HG03159 (cell line): ENCODE data around the gene ADARB1.

Source experiments
- ATAC-seq: cut with Tn5 transposase; IDR thresholded peaks from one replicate; pipeline ENCODE4 v1.9.1; 2021; ENCODE audit warnings: mild to moderate bottlenecking, moderate library complexity; ENCODE audit not compliant: unreplicated experiment

Gene ADARB1

GRCh38 chr21:45220714-45221490, 146.5 kb downstream of the ADARB1 start:
- ATAC-seq, result no peak

GRCh38 chr21:45222001-45222400, 147.6 kb downstream of the ADARB1 start:
- no peak for ATAC-seq

GRCh38 chr21:45223236-45224185, 149.1 kb downstream of the ADARB1 start:
- no peak for ATAC-seq

GRCh38 chr21:45224189-45224938, 150.0 kb downstream of the ADARB1 start:
- ATAC-seq, result no peak

GRCh38 chr21:45225041-45225740, 150.8 kb downstream of the ADARB1 start:
- no peak for ATAC-seq

- ATAC-seq, result no peak
These were observed 151.5 kb downstream of the ADARB1 start for GRCh38 chr21:45225741-45226327.

DNA sequence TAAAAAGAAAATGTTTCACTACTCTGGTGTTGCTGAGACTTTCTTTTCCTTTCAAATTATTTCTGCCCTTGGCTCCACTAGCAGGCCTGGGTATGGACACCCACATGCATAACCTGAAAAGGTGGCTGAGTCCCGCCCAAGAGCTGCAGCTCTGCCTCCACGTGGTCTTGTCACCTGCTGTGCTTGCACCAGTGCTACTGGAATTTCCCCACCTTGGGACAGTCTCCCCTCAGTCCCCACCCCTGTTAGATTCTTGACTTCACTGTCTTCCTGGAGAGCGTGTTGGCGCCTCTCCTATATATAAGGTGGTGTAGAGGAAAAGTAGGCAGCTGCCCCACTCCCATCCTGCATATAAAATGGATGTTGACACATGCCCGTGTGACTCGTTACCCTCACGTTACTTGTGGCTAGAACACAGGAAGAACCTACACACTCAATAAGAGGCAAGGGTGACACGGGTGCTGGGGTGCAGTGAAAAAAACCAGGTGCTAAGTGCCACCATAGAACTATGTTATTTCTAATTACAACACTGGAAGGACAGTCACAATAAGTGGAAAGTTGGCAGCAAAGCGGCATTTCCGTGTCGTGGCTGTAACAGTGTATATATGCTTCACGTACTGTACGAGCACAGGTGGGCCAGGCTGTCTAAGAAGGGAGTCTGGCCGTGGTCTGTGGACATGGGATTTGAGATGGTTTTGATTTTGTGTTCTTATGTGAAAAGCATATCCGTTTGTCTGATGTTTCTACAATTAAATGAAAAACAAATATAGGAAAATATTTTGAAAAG, 152.4 kb downstream of the ADARB1 start:
- no peak for ATAC-seq

- no peak for ATAC-seq
These were observed 153.4 kb downstream of the ADARB1 start for GRCh38 chr21:45227735-45228134.

- ATAC-seq, result no peak
These were observed 153.8 kb downstream of the ADARB1 start for GRCh38 chr21:45228171-45228641.

GRCh38 chr21:45228656-45229240, 154.4 kb downstream of the ADARB1 start:
- ATAC-seq, result no peak

- no peak for ATAC-seq
These were observed 157.3 kb downstream of the ADARB1 start for GRCh38 chr21:45231705-45232104.

DNA sequence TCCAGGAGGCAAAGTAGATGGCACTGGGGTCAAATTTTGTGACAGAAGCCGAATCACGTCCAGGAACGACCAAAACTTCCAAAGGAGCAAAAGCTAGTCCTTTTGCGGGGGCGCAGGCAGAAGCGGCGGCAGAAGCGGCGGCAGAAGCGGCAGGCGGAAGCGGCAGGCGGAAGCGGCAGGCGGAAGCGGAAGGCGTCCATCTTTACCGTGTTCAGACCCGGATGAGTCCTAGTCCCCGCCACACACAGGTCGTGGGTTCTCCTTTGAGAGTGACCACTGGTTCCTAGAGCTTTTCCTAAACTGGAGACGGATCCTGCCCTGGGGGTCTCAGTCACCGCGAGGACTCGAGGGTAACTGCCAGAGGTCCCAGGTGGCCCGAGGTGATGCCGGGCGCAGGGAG, 159.7 kb downstream of the ADARB1 start:
- no peak for ATAC-seq

- no peak for ATAC-seq
These were observed 160.6 kb downstream of the ADARB1 start for GRCh38 chr21:45234965-45235364.

DNA sequence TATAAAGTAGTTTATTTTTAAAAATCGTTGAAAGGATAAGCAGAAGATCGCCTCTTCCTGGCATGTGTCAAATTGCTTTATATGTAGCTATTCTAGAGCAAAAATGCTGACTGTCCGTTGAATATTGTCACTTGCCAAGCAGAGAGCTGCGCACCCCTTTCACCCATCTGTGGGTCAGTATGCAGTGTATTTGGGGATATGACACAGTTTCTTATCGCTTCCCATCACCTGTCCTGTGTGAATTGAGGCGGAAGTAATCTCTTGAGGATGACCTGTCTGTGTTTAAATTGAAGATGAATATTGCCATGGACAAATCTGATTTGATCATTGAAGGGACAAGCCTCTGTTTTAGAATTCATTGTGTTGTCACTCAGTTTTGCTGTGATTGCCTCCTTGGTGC, 161.1 kb downstream of the ADARB1 start:
- ATAC-seq, result no peak

DNA sequence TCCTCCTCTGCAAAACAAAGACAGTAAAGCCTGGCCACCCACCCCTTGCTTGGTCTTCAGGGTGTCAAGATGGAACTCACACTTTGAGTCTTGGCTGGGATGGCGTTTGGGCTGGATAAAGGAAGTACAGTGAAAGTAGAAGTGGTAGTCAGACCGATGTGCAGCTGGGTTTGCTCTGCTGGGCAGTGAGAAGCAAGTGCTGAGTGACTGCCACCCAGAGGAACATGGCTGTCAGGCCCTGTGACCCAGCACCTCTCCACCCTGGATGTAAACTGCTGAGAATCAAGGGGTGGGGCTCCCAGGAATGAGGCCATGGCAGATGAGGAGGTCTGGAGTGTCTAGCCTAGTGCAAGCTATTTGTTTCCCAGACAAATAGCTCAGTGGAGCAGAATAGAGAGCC, 162.1 kb downstream of the ADARB1 start:
- no peak for ATAC-seq

- no peak for ATAC-seq
These were observed 163.0 kb downstream of the ADARB1 start for GRCh38 chr21:45237401-45237800.

- ATAC-seq, result no peak
These were observed 167.0 kb downstream of the ADARB1 start for GRCh38 chr21:45241357-45241756.

DNA sequence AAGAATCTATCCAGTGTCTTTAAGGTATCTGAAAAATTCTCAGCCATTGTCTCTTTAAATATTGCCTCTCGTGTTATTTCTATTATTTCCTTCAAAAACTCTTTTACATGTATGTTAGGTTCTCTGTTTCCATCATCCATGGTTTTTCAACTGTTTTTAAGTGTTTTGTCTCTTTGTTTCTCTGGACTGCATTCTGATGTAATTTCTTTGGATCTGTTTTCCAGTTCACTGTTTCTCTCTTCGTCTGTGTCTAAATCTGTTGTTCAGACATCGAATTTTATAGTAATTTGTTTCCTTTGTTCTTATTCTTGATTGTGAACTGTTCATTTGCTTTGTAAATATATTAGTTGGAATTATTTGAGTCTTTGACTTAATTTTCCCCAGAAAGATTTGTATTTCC, 169.2 kb downstream of the ADARB1 start:
- no peak for ATAC-seq

GRCh38 chr21:45244799-45245340, 170.5 kb downstream of the ADARB1 start:
- ATAC-seq, result no peak
